Measurements from ENCODE around the gene ENPEP.
"Not testable (repeated sequence)": the region's sequence is repeated elsewhere in the genome, so short reads cannot be mapped to it uniquely, and the experiment has no call there.

ENPEP gene

DNA sequence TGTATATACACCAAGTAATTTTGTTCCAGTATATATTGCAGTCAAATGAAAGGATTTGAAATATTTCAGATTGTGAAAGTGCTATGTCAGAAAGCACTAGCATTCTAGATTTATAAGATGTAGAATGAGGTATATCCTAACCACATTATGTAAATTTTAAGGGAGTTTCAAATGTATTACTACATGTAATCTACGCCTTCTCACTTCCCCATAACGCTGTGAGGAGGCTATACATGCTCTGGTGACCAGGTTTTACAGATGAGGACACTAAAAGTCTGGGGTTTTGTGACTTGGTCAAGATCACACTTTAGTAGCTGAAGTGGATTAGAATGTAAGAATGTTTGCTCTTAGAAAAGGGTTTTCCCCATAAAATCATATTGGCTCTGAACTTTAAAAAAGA lies 8.1 kb downstream of the ENPEP start:
- DNase-seq (ENCODE audit: low spot score), result no peak

DNA sequence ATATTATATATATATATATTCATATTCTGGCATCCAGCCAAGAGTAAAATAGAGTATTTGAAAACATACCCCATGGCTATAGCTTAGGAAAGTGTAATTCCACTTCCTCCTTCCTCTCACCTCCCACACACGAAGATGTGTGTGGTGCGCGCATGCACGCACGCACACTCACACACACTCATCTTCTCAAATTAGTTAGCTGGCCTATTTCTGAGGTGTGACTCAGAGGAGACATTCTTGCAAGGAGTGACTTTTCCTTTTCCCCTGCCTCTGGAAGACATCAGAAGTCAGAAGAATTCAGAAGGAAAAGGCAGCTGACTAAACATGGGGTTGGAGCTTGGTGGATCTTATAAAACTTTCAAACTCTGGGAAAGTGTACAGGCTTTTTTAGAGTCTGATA lies 8.8 kb downstream of the ENPEP start:
- DNase-seq (ENCODE audit: low spot score), result peak; percentile 71

DNA sequence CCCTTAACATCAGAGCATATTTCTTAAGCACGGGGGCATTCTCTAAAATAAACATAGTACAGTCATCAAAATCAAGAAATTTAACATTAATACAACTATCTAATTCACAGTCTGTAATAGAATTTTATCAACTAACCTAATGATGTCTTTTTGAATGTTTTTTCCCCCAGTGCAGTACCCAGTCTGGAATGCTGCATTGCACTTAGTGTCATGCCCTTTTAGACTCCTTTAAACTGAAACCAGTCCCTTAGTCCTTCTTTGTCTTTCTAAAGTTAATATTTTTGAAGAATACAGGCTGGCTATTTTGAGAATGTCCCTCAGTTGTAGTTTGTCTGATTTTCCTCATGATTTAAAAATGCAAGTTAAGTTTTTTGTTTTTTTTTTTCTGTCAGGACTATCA lies 9.5 kb downstream of the ENPEP start:
- no peak for DNase-seq (ENCODE audit: low spot score)

DNA sequence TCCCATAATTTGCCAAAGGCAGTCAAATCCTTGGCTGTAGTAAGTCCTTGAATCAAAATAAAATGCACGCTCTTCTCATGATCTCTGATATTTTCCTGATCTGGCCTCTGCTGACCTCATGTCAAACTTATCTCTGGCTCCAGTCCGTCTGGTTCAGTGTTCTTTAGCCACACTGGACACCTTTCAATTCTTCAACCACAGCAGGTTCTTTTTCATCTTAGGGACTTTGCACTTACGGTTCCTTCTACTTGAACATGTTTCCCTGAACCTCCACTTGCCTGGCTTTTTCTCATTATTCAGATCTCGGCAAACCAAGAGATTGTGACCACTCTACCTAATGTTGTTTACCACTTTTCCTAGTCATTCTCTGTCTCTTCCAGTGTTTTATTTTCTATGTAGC lies 10.3 kb downstream of the ENPEP start:
- no peak for DNase-seq (ENCODE audit: low spot score)

DNA sequence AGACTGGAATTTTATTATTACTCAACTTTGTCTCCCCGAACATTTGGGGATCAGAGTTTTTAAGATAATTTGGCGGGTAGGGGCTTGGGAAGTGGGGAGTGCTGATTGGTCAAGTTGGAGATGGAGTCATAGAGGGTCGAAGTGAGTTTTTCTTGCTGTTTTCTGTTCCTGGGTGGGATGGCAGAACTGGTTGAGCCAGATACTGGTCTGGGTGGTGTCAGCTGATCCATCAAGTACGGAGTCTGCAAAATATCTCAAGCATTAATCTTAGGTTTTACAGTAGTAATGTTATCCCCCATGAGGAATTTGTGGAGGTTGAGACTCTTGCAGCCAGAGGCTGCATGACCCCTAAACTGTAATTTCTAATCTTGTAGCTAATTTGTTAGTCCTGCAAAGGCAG lies 10.9 kb downstream of the ENPEP start:
- DNase-seq (ENCODE audit: low spot score), result not testable (repeated sequence)

DNA sequence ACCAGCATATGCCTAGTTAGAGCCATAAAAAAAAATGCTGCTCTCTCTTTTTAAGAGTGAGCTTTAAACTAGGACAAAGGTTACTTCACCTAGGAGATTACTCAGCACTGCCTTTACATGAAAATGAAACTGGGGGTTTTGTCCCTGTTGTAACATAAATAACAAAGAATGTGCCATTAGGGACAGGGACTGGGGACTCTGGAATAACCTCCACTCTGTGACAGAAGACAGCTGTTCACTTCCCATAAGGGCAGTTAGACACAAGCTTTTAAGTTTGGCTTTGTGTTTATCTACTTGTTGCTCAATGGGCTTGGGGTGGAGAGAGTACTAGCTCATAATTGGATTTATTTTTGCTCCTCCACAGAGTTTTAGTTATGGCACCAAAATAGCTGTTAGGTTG lies 11.9 kb downstream of the ENPEP start:
- DNase-seq (ENCODE audit: low spot score), result no peak

DNA sequence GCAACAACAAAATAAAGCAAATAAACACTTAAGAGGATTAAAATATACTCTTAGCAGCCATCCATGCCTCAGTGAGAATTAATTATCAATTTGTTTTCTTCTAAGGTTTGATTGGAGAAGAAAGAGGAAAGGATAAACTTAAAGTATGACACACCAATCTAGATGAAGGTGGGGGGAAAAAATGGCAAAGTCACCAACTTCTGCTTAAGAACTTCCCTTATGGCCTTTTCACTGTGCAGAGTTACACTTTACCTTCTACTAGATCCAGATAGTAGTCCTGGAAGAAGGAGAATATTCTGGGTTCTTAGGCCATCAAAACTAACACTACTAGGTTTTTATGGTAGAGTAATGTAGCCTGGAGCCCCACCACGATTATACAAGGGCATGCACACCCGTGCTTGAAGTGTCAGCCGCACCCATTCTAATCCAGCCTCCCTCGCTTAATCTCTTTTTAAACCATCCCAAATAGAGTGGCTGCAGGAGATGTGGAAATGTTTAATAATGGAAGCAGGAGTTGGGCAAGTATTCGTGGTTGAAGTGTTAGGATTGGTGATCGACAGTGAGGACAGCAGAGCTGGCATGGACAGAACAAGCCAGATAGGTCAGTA lies 14.1 kb downstream of the ENPEP start:
- DNase-seq (ENCODE audit: low spot score), result no peak

DNA sequence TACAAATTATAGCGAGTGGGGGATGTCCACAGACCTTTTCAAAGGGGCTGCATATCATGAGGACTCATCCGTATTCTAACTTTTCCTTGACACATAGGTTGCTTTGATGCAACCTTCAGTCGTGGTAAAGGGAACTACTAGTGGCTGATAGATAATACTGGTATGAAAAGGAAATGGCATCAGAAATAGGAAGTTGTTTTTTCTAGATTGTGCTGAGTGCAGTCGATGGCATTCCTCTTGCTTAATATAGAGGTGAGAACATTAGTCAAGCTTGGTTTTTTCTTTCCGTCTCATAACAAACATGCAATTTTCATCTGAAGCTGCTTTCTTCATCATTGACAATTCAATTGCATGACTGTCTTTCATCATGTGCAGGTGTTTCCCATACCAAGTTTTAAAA lies 16.6 kb downstream of the ENPEP start:
- DNase-seq (ENCODE audit: low spot score), result no peak

DNA sequence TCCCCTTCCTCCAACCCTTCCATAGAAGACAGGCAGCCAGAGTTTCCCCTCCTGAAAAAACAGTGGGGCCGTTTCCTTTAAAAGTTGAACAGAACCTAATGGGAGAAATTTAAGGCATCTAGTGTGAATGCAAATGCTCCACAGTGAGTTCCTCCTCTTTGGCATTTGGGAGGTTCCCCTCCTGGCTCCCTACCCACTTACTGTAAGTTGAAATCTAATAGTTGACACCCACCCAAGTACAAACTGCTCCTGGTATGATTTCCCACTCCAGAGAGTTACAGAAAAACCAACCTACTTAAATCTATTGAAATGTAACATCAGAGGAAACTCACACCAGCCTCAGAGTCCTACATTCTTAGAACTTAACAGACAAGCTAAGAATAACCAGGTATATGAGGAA lies 17.6 kb downstream of the ENPEP start:
- DNase-seq (ENCODE audit: low spot score), result no peak

DNA sequence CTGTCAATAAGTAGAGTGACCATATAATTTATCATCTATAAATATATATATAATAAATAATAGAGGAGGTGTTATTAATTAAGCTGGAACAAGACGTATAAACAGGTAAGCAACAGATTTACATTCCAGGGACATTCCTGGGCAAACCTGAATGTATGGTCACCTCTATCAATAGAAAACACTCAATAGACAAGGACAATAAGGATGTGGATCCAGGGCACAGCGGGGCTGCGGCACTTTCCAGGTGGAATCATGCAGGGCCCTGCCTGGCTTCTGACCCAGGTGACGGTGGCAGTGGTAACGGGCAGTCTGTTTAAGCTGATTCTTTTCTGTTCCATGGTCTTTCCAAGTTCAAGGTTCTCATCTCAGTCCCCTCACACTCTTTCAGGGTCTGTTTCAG lies 22.5 kb downstream of the ENPEP start:
- DNase-seq (ENCODE audit: low spot score), result no peak

DNA sequence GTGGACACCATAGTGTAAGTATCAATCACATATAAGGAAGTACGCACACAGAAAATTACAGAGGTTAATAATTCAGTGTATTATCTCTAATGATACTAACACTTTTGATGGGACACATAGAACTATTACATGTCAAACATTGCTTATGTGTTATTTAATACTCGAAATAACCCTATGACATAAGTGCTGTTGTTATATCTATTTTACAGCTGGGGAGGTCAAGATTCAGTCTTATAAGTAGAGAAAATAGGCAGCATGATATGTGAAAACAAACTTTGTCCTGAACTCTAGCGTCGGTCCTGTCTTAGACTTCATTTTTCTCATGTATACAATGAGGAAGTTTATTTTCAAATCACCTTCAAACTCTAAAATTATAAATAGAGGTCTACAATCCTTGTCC lies 23.2 kb downstream of the ENPEP start:
- DNase-seq (ENCODE audit: low spot score), result no peak

DNA sequence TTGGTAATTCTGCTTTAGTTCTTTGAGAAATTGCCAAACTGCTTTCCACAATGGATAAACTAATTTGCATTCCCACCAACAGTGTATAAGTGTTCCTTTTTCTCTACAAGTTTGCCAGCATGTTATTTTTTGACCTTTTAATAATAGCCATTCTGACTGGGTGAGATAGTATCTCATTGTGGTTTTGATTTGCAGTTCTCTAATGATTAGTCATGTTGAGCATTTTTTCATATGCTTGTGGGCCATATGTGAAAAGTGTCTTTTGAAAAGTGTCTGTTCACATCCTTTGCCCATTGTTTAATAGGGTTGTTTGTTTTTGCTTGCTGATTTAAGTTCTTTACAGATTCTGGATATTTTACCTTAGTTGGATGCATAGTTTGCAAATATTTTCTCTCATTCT lies 25.9 kb downstream of the ENPEP start:
- no peak for DNase-seq (ENCODE audit: low spot score)

DNA sequence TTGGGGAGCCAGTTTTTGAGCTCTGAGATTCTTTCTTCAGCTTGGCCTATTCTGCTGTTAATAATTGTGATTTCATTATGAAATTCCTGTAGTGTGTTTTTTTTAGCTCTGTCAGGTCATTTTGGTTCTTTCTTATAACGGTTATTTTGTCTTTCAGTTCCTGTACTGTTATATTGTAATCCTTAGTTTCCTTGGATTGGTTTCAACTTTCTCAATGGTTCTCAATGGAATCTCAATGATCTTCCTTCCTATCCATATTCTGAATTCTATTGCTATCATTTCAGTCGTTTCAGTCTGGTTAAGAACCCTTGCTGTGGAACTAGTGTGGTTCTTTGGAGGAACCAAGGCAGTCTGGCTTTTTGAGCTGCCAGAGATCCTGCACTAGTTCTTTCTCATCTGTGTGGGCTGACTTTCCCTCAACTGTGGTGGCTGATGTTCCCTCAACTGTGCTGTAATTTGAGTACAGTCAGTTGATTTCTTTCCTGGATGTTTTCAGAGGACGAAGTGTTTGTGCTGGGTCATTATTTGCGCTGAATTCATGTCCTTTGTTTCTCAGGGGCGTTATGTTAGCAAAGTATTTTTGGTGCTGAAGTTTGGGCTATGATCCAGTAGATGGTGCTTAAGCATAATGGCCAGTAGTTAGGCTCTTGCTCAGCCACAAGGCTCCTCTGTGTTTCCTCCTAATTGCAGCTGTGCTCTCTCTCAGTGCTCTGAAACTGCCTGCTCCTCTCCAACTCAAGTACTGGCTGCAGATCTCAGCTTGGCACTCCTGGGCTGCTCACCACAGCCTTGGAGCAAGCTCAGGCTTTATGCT lies 27.5 kb downstream of the ENPEP start:
- DNase-seq (ENCODE audit: low spot score), result no peak

DNA sequence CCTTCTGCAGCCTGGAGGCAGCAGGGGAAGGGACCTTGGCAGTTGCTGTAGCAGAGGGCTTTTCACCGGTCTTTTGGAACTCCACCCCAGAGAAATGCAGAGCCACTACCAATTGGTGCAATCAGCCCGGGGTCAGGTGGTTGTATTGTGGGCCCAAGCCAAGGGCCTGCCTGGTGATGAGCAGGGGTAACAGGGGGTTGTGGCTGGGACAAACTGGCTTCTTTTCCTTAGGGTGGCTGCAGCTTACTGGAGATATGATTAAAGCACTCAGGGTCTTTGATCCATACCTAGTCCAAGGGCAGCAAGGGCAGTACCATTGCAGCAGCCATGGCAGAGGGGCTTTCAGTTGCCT lies 28.1 kb downstream of the ENPEP start:
- DNase-seq (ENCODE audit: low spot score), result no peak

DNA sequence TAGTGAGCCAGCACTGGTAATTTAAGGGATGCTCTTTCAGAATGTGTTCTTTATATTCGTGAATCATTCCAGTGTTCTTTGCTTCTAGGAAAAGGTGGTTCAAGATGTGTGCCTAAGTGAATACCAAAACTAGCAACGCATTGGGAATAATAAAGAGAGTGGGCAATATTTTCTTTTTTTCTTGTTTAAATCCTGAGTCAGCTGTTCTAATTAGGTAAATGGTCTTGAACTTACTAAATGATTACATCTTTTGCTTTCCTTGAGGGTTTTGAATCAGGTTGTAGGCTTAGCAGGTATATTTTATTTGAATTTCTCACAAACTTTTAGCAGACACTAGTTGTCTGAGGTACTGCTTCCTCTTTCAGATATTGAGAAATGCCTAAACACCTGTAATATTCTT lies 29.5 kb downstream of the ENPEP start:
- DNase-seq (ENCODE audit: low spot score), result no peak

DNA sequence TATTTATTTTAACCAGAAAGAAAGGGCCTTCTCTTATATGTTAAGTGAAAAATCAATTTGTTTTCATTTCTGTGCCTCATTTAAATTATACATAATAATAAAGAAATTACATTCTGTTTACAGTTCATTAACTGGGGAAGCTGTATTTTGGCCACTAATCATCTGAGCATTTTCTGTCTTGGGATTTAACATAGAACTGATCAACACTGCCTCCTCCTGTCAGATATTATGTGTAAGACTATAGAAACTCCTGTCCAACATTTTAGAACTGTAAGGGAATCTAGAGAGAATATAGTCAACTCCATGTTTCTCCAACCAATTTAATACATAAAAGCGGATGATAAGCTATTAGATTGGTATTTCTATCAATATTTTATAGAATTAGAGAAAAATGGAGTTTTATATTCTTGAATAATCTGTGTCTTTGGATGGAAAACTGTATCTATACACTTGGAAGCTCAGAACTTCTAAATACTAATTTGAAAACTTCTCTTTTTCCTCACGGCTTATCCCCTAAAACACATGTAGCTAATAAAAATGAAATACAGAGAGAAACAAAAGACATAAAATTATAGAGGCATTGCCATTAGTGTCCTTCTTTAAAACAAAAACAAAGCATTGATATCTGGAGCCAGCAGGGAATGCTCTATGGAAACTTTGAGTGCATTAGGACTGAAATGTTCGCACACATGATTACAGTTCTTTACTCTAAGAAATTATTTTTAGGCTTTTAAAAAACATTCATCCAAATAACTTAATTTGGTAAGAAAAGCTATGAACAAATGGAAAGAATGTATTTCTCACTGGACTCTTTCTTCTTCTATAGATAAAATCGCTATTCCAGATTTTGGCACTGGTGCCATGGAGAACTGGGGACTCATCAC lies 33.1 kb downstream of the ENPEP start:
- peak; percentile 52 for DNase-seq (ENCODE audit: low spot score)

DNA sequence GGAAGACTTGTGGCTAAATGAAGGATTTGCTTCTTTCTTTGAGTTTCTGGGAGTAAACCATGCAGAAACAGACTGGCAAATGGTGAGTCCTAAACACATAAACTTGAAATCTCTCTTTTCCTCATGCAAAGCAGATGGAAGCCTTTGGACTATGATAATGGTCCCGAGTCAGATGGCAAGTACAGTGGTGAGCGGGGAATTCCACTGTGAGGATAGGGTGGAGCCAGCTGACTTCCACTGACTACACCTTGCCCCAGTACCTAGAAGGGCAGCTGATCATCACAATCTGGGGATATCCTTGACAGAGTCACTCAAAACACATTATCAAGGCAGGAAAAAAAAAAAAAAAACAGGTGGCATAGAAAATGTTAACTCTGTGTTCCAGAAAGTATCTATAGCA lies 34.3 kb downstream of the ENPEP start:
- no peak for DNase-seq (ENCODE audit: low spot score)

DNA sequence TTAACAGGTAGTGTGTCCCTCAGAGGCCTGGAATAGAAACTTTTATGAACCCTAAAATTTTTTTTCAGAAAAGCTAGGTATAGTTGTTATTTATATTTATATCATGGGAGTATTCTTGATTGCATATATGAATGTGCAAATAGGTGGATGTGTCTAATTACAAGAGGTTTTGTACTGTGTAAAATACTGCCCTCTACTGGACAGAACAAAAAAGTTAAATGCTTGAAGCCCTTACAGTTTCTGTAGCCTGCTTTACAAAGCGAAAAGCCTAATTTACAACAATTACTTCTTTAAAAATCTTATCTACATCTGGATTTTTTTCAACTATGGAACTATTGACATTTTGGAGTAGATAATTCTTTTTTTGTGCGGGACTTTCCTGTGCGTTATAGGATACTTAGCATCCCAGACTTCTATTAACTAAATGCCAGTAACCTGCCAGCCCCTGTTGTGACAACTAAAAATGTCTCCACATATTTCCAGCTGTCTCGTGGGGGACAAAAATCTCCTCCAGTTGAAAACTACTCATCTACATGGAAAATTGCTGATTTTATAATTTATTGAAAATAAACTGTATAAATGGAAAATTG lies 35.1 kb downstream of the ENPEP start:
- DNase-seq (ENCODE audit: low spot score), result peak; percentile 54

DNA sequence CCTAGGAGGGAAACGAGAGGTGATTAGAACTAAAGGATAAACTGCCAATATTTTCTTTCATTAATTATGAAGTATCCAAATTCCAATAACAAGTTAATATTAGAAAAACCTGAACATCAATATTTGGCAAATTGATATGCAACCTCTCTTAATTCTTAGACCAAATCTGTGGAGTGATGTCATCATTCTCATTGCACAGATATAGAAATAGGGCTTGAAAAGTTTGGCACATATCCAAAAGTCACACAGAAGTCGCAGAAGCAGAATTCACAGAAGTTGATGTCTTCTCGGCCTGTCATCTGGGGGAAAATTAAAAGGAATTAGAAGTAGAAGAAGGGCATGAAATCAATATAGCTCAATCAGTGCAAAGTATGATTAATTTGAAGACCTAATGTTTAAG lies 36.9 kb downstream of the ENPEP start:
- DNase-seq (ENCODE audit: low spot score), result no peak

DNA sequence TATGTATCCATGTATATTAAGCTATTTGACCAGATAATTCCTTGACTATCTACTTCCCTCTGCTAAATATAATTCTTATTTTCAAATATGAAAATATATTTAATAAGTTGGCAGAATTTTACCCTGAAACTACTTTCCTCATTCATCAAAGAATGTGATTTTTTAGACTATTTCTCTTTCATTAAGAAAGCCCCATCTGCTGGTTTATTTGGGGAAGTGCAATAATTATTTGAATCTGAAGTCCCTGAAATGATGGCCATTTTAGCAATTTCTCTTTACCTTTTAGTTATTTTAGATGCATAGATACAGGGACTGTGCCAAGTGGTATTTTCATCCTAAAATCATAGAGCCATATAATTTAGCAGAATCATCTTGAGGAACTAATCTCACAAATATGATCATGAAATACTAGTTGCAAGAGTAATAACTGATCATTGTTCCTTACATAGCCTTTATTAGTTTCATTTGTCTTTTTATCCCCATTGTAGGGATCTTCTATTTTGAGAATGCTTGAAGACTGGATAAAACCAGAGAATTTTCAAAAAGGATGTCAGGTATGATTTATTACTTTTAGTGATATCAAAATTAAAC lies 39.0 kb downstream of the ENPEP start:
- peak; percentile 39 for DNase-seq (ENCODE audit: low spot score)

DNA sequence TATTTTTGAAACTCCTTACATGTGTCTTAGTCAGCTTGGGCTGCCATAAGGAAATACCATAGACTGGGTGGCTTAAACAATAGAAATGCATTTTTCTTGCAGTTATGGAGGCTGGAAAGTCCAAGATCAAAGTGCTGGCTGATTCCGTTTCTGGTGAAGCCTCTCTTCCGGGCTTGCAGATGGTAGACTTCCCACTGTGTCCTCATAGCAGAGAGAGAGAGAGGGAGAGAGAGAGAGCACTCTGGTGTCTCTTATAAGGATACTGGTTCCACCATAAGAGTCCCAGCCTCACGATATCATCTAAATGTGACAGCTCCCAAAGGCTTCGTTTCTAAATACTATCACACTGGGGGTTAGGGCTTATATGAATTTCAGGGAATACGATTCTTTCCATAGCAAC lies 39.7 kb downstream of the ENPEP start:
- DNase-seq (ENCODE audit: low spot score), result no peak

Data from AG08395 (cell line).